Choroid plexus epithelial cell (primary cell): ENCODE results near the gene RAI2.

Experiments
- DNase-seq: peaks from one replicate; pipeline ENCODE4 v3.0.0-alpha.2; 2010; ENCODE audit warnings: low read depth
- H3K4me3 ChIP-seq: 2 replicates; pipeline ENCODE4 v1.5.1; 2011; ENCODE audit warnings: low read depth, mild to moderate bottlenecking, control low read depth, low read length, moderate library complexity
- TF ChIP-seq, protein P1 (sequence below): conservative IDR thresholded peaks from 2 replicates; pipeline ENCODE4 v1.5.1; 2011; ENCODE audit warnings: low read depth, mild to moderate bottlenecking, control low read depth, inconsistent platforms, low read length, moderate library complexity

RAI2 gene

DNA sequence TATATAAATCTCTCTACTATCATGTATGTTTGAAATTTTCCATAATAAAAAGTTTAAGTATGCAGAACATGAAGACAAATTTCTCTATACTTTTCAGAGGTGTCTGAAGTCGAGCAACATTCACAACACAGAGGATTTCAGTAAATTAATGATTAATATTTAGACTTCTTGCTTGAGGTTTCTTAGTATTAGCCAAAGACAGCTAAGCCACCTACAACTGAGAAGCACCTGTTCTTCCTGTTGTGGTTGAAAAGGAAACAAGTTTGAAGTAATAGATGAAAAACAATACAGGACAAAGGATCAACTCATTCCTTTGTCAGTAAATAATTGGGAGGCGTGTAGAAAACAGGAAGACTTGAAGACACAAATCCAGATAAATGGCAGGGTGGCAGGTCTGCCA lies 102.7 kb downstream of the RAI2 start:
- no peak overlapping the region for H3K4me3 ChIP-seq
- TF ChIP-seq, protein P1, sequence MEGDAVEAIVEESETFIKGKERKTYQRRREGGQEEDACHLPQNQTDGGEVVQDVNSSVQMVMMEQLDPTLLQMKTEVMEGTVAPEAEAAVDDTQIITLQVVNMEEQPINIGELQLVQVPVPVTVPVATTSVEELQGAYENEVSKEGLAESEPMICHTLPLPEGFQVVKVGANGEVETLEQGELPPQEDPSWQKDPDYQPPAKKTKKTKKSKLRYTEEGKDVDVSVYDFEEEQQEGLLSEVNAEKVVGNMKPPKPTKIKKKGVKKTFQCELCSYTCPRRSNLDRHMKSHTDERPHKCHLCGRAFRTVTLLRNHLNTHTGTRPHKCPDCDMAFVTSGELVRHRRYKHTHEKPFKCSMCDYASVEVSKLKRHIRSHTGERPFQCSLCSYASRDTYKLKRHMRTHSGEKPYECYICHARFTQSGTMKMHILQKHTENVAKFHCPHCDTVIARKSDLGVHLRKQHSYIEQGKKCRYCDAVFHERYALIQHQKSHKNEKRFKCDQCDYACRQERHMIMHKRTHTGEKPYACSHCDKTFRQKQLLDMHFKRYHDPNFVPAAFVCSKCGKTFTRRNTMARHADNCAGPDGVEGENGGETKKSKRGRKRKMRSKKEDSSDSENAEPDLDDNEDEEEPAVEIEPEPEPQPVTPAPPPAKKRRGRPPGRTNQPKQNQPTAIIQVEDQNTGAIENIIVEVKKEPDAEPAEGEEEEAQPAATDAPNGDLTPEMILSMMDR, result no peak
- DNase-seq, result no peak

DNA sequence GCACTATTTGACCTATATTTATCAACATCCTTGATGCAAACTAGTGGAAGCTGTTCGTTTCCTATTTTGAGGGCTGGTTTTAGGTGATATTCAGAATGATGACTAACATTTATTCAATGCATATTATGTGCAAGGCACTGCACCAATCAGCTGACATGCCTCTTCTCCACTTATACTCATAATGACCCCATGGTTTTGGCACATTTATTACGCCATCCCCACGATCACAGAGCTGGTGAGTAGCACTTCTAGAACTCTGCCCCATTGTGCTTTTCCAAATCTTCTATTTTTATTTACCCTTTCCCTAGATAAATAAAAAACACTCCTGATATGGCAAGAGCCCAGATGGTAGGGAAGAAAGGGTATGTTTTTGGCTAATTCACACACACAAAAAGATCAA lies 110.7 kb downstream of the RAI2 start:
- TF ChIP-seq, protein P1, result no peak
- no peak overlapping the region for H3K4me3 ChIP-seq
- peak; percentile 17 for DNase-seq
